ENCODE measurements around the gene KANK3. TPM values are rescaled to one million over a fixed set of nuclear protein-coding genes. Genes with fewer than 3 reads are reported as not detected.

KANK3 gene
- total and polyA plus RNA-seq, 9 of the 15 experiments (the other 6 are each of a cell fraction or from before 2014, with no cell fraction given), result 0.03 to 0.40 (median 0.08) TPM; not detected in 6

DNA sequence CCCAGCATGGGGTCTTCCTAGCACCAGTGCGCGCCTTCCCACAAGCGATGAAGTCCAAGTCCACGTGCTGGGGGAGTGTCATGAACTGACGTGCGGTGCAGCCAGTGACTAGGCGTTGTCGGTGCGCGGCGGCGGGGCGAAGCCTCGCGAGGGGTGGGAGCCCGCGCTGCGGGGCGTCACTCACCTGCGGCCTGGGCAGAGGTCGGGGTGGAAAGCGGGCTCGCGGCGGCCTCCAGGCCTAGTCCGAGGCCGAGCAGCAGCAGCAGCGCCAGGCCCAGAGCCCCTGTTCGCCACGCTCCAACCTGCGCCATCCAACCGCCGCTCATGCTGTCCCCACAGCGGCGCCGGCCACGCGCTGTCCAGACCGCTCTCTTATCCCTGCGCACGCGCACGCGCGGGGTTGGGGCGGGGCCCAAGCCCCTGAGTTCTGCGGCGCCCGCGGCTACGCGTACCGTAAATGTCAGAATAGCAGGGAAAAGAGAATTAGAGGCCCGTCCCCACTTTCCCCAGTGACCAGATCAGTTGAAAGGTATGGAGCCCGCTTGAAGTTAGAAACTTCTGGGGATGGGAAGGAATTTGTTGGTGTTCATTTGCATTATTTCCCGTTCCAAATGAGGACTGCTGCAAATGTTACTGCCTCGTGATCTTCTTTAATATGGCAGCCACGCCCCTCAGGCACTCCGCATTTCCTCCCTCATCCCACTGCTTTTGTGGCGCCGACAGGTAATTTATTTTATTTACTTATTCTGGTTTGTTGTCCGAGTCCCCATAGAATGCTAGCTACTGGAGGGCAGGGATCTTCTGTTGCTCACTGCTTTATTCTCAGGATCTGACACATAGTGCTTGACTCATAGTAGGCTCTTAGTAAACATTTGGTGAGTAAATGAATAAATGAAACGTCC is 34.8 kb downstream of the KANK3 start, which contains the start of gene CD320 (continued):
- TF ChIP-seq, protein P1, sequence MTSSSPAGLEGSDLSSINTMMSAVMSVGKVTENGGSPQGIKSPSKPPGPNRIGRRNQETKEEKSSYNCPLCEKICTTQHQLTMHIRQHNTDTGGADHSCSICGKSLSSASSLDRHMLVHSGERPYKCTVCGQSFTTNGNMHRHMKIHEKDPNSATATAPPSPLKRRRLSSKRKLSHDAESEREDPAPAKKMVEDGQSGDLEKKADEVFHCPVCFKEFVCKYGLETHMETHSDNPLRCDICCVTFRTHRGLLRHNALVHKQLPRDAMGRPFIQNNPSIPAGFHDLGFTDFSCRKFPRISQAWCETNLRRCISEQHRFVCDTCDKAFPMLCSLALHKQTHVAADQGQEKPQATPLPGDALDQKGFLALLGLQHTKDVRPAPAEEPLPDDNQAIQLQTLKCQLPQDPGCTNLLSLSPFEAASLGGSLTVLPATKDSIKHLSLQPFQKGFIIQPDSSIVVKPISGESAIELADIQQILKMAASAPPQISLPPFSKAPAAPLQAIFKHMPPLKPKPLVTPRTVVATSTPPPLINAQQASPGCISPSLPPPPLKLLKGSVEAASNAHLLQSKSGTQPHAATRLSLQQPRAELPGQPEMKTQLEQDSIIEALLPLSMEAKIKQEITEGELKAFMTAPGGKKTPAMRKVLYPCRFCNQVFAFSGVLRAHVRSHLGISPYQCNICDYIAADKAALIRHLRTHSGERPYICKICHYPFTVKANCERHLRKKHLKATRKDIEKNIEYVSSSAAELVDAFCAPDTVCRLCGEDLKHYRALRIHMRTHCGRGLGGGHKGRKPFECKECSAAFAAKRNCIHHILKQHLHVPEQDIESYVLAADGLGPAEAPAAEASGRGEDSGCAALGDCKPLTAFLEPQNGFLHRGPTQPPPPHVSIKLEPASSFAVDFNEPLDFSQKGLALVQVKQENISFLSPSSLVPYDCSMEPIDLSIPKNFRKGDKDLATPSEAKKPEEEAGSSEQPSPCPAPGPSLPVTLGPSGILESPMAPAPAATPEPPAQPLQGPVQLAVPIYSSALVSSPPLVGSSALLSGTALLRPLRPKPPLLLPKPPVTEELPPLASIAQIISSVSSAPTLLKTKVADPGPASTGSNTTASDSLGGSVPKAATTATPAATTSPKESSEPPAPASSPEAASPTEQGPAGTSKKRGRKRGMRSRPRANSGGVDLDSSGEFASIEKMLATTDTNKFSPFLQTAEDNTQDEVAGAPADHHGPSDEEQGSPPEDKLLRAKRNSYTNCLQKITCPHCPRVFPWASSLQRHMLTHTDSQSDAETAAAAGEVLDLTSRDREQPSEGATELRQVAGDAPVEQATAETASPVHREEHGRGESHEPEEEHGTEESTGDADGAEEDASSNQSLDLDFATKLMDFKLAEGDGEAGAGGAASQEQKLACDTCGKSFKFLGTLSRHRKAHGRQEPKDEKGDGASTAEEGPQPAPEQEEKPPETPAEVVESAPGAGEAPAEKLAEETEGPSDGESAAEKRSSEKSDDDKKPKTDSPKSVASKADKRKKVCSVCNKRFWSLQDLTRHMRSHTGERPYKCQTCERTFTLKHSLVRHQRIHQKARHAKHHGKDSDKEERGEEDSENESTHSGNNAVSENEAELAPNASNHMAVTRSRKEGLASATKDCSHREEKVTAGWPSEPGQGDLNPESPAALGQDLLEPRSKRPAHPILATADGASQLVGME (CRISPR knock-in tag; IDR thresholded peaks at IDR 0.05), result no peak
- no peak for TF ChIP-seq BRD4 (IDR thresholded peaks at IDR 0.05)
- peak; percentile 76 for TF ChIP-seq FOXP1 (CRISPR knock-in tag; IDR thresholded peaks at IDR 0.05)
- no peak for TF ChIP-seq NCOA1 (IDR thresholded peaks at IDR 0.05; ENCODE audit: low read depth)
- TF ChIP-seq, protein P2, sequence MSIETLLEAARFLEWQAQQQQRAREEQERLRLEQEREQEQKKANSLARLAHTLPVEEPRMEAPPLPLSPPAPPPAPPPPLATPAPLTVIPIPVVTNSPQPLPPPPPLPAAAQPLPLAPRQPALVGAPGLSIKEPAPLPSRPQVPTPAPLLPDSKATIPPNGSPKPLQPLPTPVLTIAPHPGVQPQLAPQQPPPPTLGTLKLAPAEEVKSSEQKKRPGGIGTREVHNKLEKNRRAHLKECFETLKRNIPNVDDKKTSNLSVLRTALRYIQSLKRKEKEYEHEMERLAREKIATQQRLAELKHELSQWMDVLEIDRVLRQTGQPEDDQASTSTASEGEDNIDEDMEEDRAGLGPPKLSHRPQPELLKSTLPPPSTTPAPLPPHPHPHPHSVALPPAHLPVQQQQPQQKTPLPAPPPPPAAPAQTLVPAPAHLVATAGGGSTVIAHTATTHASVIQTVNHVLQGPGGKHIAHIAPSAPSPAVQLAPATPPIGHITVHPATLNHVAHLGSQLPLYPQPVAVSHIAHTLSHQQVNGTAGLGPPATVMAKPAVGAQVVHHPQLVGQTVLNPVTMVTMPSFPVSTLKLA (conservative IDR thresholded peaks at IDR 0.05), result peak; percentile 99
- TF ChIP-seq TRIM28 (IDR thresholded peaks at IDR 0.05), result no peak
- no peak for TF ChIP-seq RFX1 (IDR thresholded peaks at IDR 0.05)
- no peak for TF ChIP-seq HMG20A (CRISPR knock-in tag; conservative IDR thresholded peaks at IDR 0.05)
- TF ChIP-seq RB1 (IDR thresholded peaks at IDR 0.05; ENCODE audit: low read depth), result no peak; the same call in 1 of the 2 replicates
- no peak for TF ChIP-seq ELF1 (tag; IDR thresholded peaks at IDR 0.05)
- TF ChIP-seq, protein P3, sequence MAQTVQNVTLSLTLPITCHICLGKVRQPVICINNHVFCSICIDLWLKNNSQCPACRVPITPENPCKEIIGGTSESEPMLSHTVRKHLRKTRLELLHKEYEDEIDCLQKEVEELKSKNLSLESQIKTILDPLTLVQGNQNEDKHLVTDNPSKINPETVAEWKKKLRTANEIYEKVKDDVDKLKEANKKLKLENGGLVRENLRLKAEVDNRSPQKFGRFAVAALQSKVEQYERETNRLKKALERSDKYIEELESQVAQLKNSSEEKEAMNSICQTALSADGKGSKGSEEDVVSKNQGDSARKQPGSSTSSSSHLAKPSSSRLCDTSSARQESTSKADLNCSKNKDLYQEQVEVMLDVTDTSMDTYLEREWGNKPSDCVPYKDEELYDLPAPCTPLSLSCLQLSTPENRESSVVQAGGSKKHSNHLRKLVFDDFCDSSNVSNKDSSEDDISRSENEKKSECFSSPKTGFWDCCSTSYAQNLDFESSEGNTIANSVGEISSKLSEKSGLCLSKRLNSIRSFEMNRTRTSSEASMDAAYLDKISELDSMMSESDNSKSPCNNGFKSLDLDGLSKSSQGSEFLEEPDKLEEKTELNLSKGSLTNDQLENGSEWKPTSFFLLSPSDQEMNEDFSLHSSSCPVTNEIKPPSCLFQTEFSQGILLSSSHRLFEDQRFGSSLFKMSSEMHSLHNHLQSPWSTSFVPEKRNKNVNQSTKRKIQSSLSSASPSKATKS (CRISPR knock-in tag; IDR thresholded peaks at IDR 0.05), result no peak
- no peak for TF ChIP-seq SMAD3 (CRISPR knock-in tag; conservative IDR thresholded peaks at IDR 0.05)
- TF ChIP-seq JUN (IDR thresholded peaks at IDR 0.05; ENCODE audit: borderline replicate concordance, low read depth, low read length), result no peak; the same call in 1 of the 2 replicates
- peak; percentile 86; the same call in 1 of the 2 replicates for TF ChIP-seq JUN (CRISPR knock-in tag; IDR thresholded peaks at IDR 0.05; ENCODE audit: borderline replicate concordance)
- TF ChIP-seq MTA2 (IDR thresholded peaks at IDR 0.05; ENCODE audit: low read depth), result no peak
- TF ChIP-seq TBP (optimal IDR thresholded peaks at IDR 0.05; ENCODE audit: low read depth, low read length), result peak; percentile 62
- no peak for TF ChIP-seq NUFIP1 (IDR thresholded peaks at IDR 0.05; ENCODE audit: partially characterized antibody)
- TF ChIP-seq, protein P4, sequence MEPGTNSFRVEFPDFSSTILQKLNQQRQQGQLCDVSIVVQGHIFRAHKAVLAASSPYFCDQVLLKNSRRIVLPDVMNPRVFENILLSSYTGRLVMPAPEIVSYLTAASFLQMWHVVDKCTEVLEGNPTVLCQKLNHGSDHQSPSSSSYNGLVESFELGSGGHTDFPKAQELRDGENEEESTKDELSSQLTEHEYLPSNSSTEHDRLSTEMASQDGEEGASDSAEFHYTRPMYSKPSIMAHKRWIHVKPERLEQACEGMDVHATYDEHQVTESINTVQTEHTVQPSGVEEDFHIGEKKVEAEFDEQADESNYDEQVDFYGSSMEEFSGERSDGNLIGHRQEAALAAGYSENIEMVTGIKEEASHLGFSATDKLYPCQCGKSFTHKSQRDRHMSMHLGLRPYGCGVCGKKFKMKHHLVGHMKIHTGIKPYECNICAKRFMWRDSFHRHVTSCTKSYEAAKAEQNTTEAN (CRISPR knock-in tag; IDR thresholded peaks at IDR 0.05), result no peak; the same call in 1 of the 2 replicates

Measured in K562 (cell line).